Panc1 (cell line): ENCODE data around the gene PSMD7. TPM values are rescaled to one million over a fixed set of nuclear protein-coding genes. Genes with fewer than 3 reads are reported as not detected.

Experiments used
- ATAC-seq: fragments of 200-7000 bp; cut with Tn5 transposase; 2 replicates; pipeline ENCODE4 v1.9.1; 2020; ENCODE audit warnings: mild to moderate bottlenecking, moderate library complexity
- BruUV-seq: library from RNA; stranded (reverse); fragments of 400-500 nt; replicated peaks from 2 replicates; lab custom pipeline; 2021; lab: Mats Ljungman, UMichigan
- CTCF ChIA-PET: fragments of 300-600 bp; sonication (Branson Sonifier 250); formaldehyde crosslinking; loops from one replicate; lab custom pipeline; 2022; ENCODE audit warnings: antibody characterized with exemption; lab: Charles Lee
- POLR2A ChIA-PET: fragments of 300-600 bp; sonication (Branson Sonifier 250); formaldehyde crosslinking; loops from one replicate; lab custom pipeline; 2022; ENCODE audit warnings: antibody characterized with exemption; lab: Charles Lee
- DNase-seq: peaks from one replicate; pipeline ENCODE4 v3.0.0-alpha.2; 2010; ENCODE audit warnings: low read depth, low spot score
- H3K27ac ChIP-seq: 2 replicates; pipeline ENCODE4 v1.5.1; 2011; ENCODE audit warnings: mild to moderate bottlenecking, low read length, inconsistent platforms
- H3K27me3 ChIP-seq: fragments of 200-500 bp; sonication (Bioruptor generic); 2 replicates; pipeline ENCODE4 v1.6.0; 2014; ENCODE audit warnings: low read length, inconsistent platforms; ENCODE audit not compliant: control insufficient read depth, insufficient read depth
- H3K36me3 ChIP-seq: fragments of 200-500 bp; sonication (Bioruptor generic); 2 replicates; pipeline ENCODE4 v1.5.1; 2014; ENCODE audit warnings: inconsistent platforms, mild to moderate bottlenecking, low read length, moderate library complexity; ENCODE audit not compliant: control insufficient read depth, insufficient read depth
- H3K4me1 ChIP-seq: 2 replicates; pipeline ENCODE4 v1.5.1; 2011; ENCODE audit warnings: inconsistent platforms, mild to moderate bottlenecking, low read length, moderate library complexity; ENCODE audit not compliant: control insufficient read depth, insufficient read depth
- H3K4me3 ChIP-seq, 2 experiments: 2 replicates each; pipeline ENCODE4 v1.5.1; 2011 to 2012; ENCODE audit warnings: low read depth in 2 of 2, low read length in 2 of 2, mild to moderate bottlenecking in 2 of 2, inconsistent platforms in 1 of 2, moderate library complexity in 1 of 2
- H3K9me3 ChIP-seq: fragments of 200-500 bp; sonication (Bioruptor generic); 2 replicates; pipeline ENCODE4 v1.5.1; 2014; ENCODE audit warnings: low read depth, mild to moderate bottlenecking, inconsistent platforms, low read length, moderate library complexity; ENCODE audit not compliant: control insufficient read depth, insufficient read depth
- CTCF ChIP-seq: fragments of 450-650 bp; IDR thresholded peaks from 2 replicates; pipeline ENCODE4 v1.5.1; 2017; ENCODE audit warnings: mild to moderate bottlenecking
- POLR2AphosphoS5 ChIP-seq: IDR thresholded peaks from 2 replicates; pipeline ENCODE4 v1.6.1; 2012; ENCODE audit warnings: mild to moderate bottlenecking, low read depth, low read length, moderate library complexity
- REST ChIP-seq, 2 experiments: IDR thresholded peaks; 2 replicates each; pipeline ENCODE4 v1.6.1; 2011 to 2012; ENCODE audit warnings: low read depth in 2 of 2, control low read depth in 1 of 2, low read length in 1 of 2, mild to moderate bottlenecking in 1 of 2, moderate library complexity in 1 of 2; ENCODE audit not compliant: insufficient read depth in 1 of 2
- SIN3A ChIP-seq: IDR thresholded peaks from 2 replicates; pipeline ENCODE4 v1.6.1; 2012; ENCODE audit warnings: low read depth, mild to moderate bottlenecking, low read length, moderate library complexity, borderline replicate concordance; ENCODE audit not compliant: insufficient read depth
- TCF7L2 ChIP-seq: IDR thresholded peaks from 2 replicates; pipeline ENCODE4 v1.6.1; 2011; ENCODE audit warnings: mild to moderate bottlenecking, low read depth, low read length, inconsistent platforms
- in situ Hi-C: cut with HindIII; loops from 2 replicates; pipeline ENCODE4 v1.10.0; 2016; ENCODE audit warnings: low sequenced_read_pairs, low pct_unique_long_range_greater_than_20kb
- intact Hi-C: fragments of 100-400 bp; cut with micrococcal nuclease; formaldehyde crosslinking; loops from one replicate; pipeline ENCODE4 v1.10.0; 2022; ENCODE audit not compliant: unreplicated experiment
- total RNA-seq: library from RNA; stranded (reverse); gene quantifications from one replicate; pipeline ENCODE4 v1.2.1, GENCODE V29; 2021; ENCODE audit not compliant: unreplicated experiment

PSMD7 gene
- total RNA-seq, 1 experiment from 2014 or later, result 83.9 TPM

- H3K27me3 ChIP-seq, result no peaks in the 10 kb centered on the region
- H3K4me3 ChIP-seq, result no peak overlapping the region
- ChIA-PET POLR2A (interaction anchor here (0.7 kb wide), 1 partner anchor 1235 kb away, joined by 3 read pairs; no protein-coding TSS in a partner anchor), CTCF (interaction anchor here (0.5 kb wide), 1 partner anchor 188 kb away, joined by 6 read pairs; no protein-coding TSS in a partner anchor)
- ATAC-seq (no peak), DNase-seq (no peak)
- H3K4me1 ChIP-seq, result no peaks in the 10 kb centered on the region; the same call in 1 of the 2 replicates
- no peak for TF ChIP-seq REST (IDR thresholded peaks at IDR 0.05; ENCODE audit: insufficient read depth in 1 of 2, low read depth in 2 of 2, low read length in 1 of 2)
- no peak for TF ChIP-seq POLR2AphosphoS5
- no peak for TF ChIP-seq TCF7L2
- TF ChIP-seq SIN3A, result no peak
- TF ChIP-seq CTCF, result peak; percentile 50; the same call in 1 of the 2 replicates
- in situ Hi-C loops, result no loop called here
- H3K9me3 ChIP-seq, result no peaks in the 10 kb centered on the region
- H3K36me3 ChIP-seq, result peaks cover 51% of the 10 kb centered on the region
- intact Hi-C loops, result no loop called here
- H3K27ac ChIP-seq, result no peak overlapping the region
- BruUV-seq, result no TSS peak
Measured at GRCh38 chr16:74304164-74304834, 7.7 kb downstream of the PSMD7 start.

GRCh38 chr16:74304835-74305176 is 8.2 kb downstream of the PSMD7 start:
- no peak overlapping the region for H3K4me3 ChIP-seq
- no peaks in the 10 kb centered on the region for H3K9me3 ChIP-seq
- ChIA-PET CTCF (interaction anchor here (0.5 kb wide), 1 partner anchor 188 kb away, joined by 6 read pairs; no protein-coding TSS in a partner anchor), POLR2A (interaction anchor here (0.7 kb wide), 1 partner anchor 1235 kb away, joined by 3 read pairs; no protein-coding TSS in a partner anchor)
- no peak for ATAC-seq
- H3K27ac ChIP-seq, result no peak overlapping the region
- no peaks in the 10 kb centered on the region for H3K27me3 ChIP-seq
- TF ChIP-seq CTCF (peak; percentile 21; the same call in 1 of the 2 replicates), TCF7L2 (no peak), POLR2AphosphoS5 (no peak), SIN3A (no peak), REST (IDR thresholded peaks at IDR 0.05; ENCODE audit: insufficient read depth in 1 of 2, low read depth in 2 of 2, low read length in 1 of 2) (no peak)
- in situ Hi-C loops (no loop called here), intact Hi-C loops (no loop called here)
- no peaks in the 10 kb centered on the region for H3K4me1 ChIP-seq
- peaks cover 47% of the 10 kb centered on the region for H3K36me3 ChIP-seq
- no peak for DNase-seq
- no TSS peak for BruUV-seq
